ENCODE measurements around the gene TMEM167B.

GRCh38 chr1:109056064-109056463, 34.5 kb upstream of the TMEM167B start:
- TF ChIP-seq, protein P1, sequence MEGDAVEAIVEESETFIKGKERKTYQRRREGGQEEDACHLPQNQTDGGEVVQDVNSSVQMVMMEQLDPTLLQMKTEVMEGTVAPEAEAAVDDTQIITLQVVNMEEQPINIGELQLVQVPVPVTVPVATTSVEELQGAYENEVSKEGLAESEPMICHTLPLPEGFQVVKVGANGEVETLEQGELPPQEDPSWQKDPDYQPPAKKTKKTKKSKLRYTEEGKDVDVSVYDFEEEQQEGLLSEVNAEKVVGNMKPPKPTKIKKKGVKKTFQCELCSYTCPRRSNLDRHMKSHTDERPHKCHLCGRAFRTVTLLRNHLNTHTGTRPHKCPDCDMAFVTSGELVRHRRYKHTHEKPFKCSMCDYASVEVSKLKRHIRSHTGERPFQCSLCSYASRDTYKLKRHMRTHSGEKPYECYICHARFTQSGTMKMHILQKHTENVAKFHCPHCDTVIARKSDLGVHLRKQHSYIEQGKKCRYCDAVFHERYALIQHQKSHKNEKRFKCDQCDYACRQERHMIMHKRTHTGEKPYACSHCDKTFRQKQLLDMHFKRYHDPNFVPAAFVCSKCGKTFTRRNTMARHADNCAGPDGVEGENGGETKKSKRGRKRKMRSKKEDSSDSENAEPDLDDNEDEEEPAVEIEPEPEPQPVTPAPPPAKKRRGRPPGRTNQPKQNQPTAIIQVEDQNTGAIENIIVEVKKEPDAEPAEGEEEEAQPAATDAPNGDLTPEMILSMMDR (IDR thresholded peaks at IDR 0.05): no peak
- no peak for TF ChIP-seq POLR2A (IDR thresholded peaks at IDR 0.05)
